ENCODE data around the gene SLFN14. TPM values are rescaled to one million over a fixed set of nuclear protein-coding genes. Genes with fewer than 3 reads are reported as not detected.
"Not testable (repeated sequence)": the region's sequence is repeated elsewhere in the genome, so short reads cannot be mapped to it uniquely, and the experiment has no call there.

The SLFN14 gene
- total RNA-seq, 1 experiment from 2014 or later, result not detected

- not testable (repeated sequence) for H3K27ac ChIP-seq; H3K36me3 ChIP-seq; H3K27me3 ChIP-seq (replicated peaks); H3K9me3 ChIP-seq (replicated peaks); H3K4me1 ChIP-seq (replicated peaks); DNase-seq (ENCODE audit: low read depth in 1 of 2, low spot score in 2 of 2); H3K4me3 ChIP-seq
These were observed 31.3 kb downstream of the SLFN14 start for GRCh38 chr17:35529326-35529725.

- no peak for DNase-seq (ENCODE audit: low read depth in 1 of 2, low spot score in 2 of 2)
- Histone ChIP-seq H3K27ac (no peak overlapping the region), H3K4me1 (replicated peaks) (no peaks in the 10 kb centered on the region), H3K27me3 (replicated peaks) (no peaks in the 10 kb centered on the region), H3K9me3 (replicated peaks) (no peaks in the 10 kb centered on the region), H3K36me3 (no peaks in the 10 kb centered on the region), H3K4me3 (no peak overlapping the region)
These were observed 37.3 kb downstream of the SLFN14 start for GRCh38 chr17:35523296-35523695.

- not testable (repeated sequence) for H3K4me1 ChIP-seq (replicated peaks); H3K27me3 ChIP-seq (replicated peaks); H3K27ac ChIP-seq; H3K9me3 ChIP-seq (replicated peaks); H3K4me3 ChIP-seq; DNase-seq (ENCODE audit: low read depth in 1 of 2, low spot score in 2 of 2); H3K36me3 ChIP-seq
These were observed 38.9 kb downstream of the SLFN14 start for GRCh38 chr17:35521654-35522256.

GRCh38 chr17:35521150-35521549 is 39.5 kb downstream of the SLFN14 start:
- Histone ChIP-seq H3K4me3 (no peak overlapping the region), H3K27me3 (replicated peaks) (peaks cover 4% of the 10 kb centered on the region; the same call in 1 of the 2 replicates), H3K9me3 (replicated peaks) (no peaks in the 10 kb centered on the region), H3K4me1 (replicated peaks) (no peaks in the 10 kb centered on the region), H3K36me3 (no peaks in the 10 kb centered on the region), H3K27ac (no peak overlapping the region)
- DNase-seq (ENCODE audit: low read depth in 1 of 2, low spot score in 2 of 2), result no peak

GRCh38 chr17:35519906-35520442 is 40.6 kb downstream of the SLFN14 start:
- Histone ChIP-seq H3K9me3 (replicated peaks) (no peaks in the 10 kb centered on the region), H3K36me3 (no peaks in the 10 kb centered on the region), H3K4me3 (no peak overlapping the region), H3K27ac (no peak overlapping the region), H3K4me1 (replicated peaks) (no peaks in the 10 kb centered on the region), H3K27me3 (replicated peaks) (peaks cover 4% of the 10 kb centered on the region; the same call in 1 of the 2 replicates)
- no peak for DNase-seq (ENCODE audit: low read depth in 1 of 2, low spot score in 2 of 2)

GRCh38 chr17:35519439-35519838 is 41.2 kb downstream of the SLFN14 start:
- Histone ChIP-seq H3K4me3 (no peak overlapping the region), H3K36me3 (no peaks in the 10 kb centered on the region), H3K27me3 (replicated peaks) (peaks cover 4% of the 10 kb centered on the region; the same call in 1 of the 2 replicates), H3K4me1 (replicated peaks) (no peaks in the 10 kb centered on the region), H3K9me3 (replicated peaks) (no peaks in the 10 kb centered on the region), H3K27ac (no peak overlapping the region)
- DNase-seq (ENCODE audit: low read depth in 1 of 2, low spot score in 2 of 2), result no peak

GRCh38 chr17:35518431-35518830 is 42.2 kb downstream of the SLFN14 start:
- not testable (repeated sequence) for H3K4me1 ChIP-seq (replicated peaks); H3K4me3 ChIP-seq; H3K36me3 ChIP-seq; H3K27ac ChIP-seq; H3K27me3 ChIP-seq (replicated peaks); DNase-seq (ENCODE audit: low read depth in 1 of 2, low spot score in 2 of 2); H3K9me3 ChIP-seq (replicated peaks)

- Histone ChIP-seq H3K4me3 (no peak overlapping the region), H3K27ac (no peak overlapping the region), H3K9me3 (replicated peaks) (no peaks in the 10 kb centered on the region), H3K4me1 (replicated peaks) (no peaks in the 10 kb centered on the region), H3K27me3 (replicated peaks) (peaks cover 4% of the 10 kb centered on the region; the same call in 1 of the 2 replicates), H3K36me3 (no peaks in the 10 kb centered on the region)
- no peak for DNase-seq (ENCODE audit: low read depth in 1 of 2, low spot score in 2 of 2)
These were observed 45.6 kb downstream of the SLFN14 start for GRCh38 chr17:35515027-35515426.

GRCh38 chr17:35514564-35514963 is 46.1 kb downstream of the SLFN14 start:
- Histone ChIP-seq H3K27ac (no peak overlapping the region), H3K36me3 (no peaks in the 10 kb centered on the region), H3K4me1 (replicated peaks) (no peaks in the 10 kb centered on the region), H3K27me3 (replicated peaks) (peaks cover 4% of the 10 kb centered on the region; the same call in 1 of the 2 replicates), H3K9me3 (replicated peaks) (no peaks in the 10 kb centered on the region), H3K4me3 (no peak overlapping the region)
- no peak for DNase-seq (ENCODE audit: low read depth in 1 of 2, low spot score in 2 of 2)

Other genes starting within 250 kb of the SLFN14 start
- 13.9 and 29.1 TPM in 2 replicates for gene SLFN11, start 187.2 kb downstream of the SLFN14 start, total RNA-seq (2014; rRNA removed; shearing (Covaris generic))
- 56.1 and 65.4 TPM in 2 replicates for gene SLFN12, start 128.3 kb downstream of the SLFN14 start, total RNA-seq (2014; rRNA removed; shearing (Covaris generic))
- 0.68 and 1.0 TPM in 2 replicates for gene SLFN13, start 112.1 kb downstream of the SLFN14 start, total RNA-seq (2014; rRNA removed; shearing (Covaris generic))
- gene SLFN12L, start 23.1 kb downstream of the SLFN14 start, total RNA-seq (2014; rRNA removed; shearing (Covaris generic)), result 0.72 and 1.4 TPM in 2 replicates
- 4.8 and 5.8 TPM in 2 replicates for gene PEX12, start 17.8 kb upstream of the SLFN14 start, total RNA-seq (2014; rRNA removed; shearing (Covaris generic))
- 76.0 and 109 TPM in 2 replicates for gene AP2B1, start 26.5 kb upstream of the SLFN14 start, total RNA-seq (2014; rRNA removed; shearing (Covaris generic))
- gene RASL10B, start 170.8 kb upstream of the SLFN14 start, total RNA-seq (2014; rRNA removed; shearing (Covaris generic)), result 0.16 and 0.22 TPM in 2 replicates
- gene GAS2L2, start 192.4 kb upstream of the SLFN14 start, total RNA-seq (2014; rRNA removed; shearing (Covaris generic)), result not detected in 2 replicates
- not detected in 2 replicates for gene C17orf50, start 200.1 kb upstream of the SLFN14 start, total RNA-seq (2014; rRNA removed; shearing (Covaris generic))
- 2.9 and 8.3 TPM in 2 replicates for gene MMP28, start 234.8 kb upstream of the SLFN14 start, total RNA-seq (2014; rRNA removed; shearing (Covaris generic))
- gene TAF15, start 248.7 kb upstream of the SLFN14 start, total RNA-seq (2014; rRNA removed; shearing (Covaris generic)), result 15.5 and 33.6 TPM in 2 replicates

Data from SJSA1 (cell line).